OCI-LY3 (cell line): ENCODE measurements around the gene NOTCH3.

Source experiments
- CTCF ChIP-seq: fragments of 200-600, 300-600 bp; sonication (generic); IDR thresholded peaks from 2 replicates; pipeline ENCODE4 v1.5.1; 2014; ENCODE audit warnings: antibody characterized with exemption, low read length, low read depth
- EZH2phosphoT487 ChIP-seq: fragments of 200-600 bp; shearing (Covaris generic); IDR thresholded peaks from 2 replicates; pipeline ENCODE4 v1.6.1; 2018; ENCODE audit warnings: antibody characterized with exemption, mixed run types, low read depth

- no peak for TF ChIP-seq EZH2phosphoT487
- TF ChIP-seq CTCF: no peak
These were observed 19.4 kb downstream of the NOTCH3 start for GRCh38 chr19:15181394-15181793.
